Loucy (cell line): ENCODE results near the gene BCL3.

ENCODE experiments used
- H2AFZ ChIP-seq: fragments of 200-600 bp; sonication (generic); 2 replicates; pipeline ENCODE4 v1.6.0; 2016; ENCODE audit warnings: antibody characterized with exemption, mild to moderate bottlenecking, low read length, moderate library complexity
- H3F3A ChIP-seq: fragments of 200-600 bp; 2 replicates; pipeline ENCODE4 v1.6.0; 2016; ENCODE audit warnings: antibody characterized with exemption, low read depth, mild to moderate bottlenecking
- H3K27me3 ChIP-seq: fragments of 200-600 bp; sonication (generic); 2 replicates; pipeline ENCODE4 v1.6.1; 2014; ENCODE audit warnings: low read length, mild to moderate bottlenecking; ENCODE audit not compliant: insufficient read depth, poor library complexity, severe bottlenecking
- H3K36me3 ChIP-seq: fragments of 200-600 bp; sonication (generic); 2 replicates; pipeline ENCODE4 v1.6.1; 2016; ENCODE audit warnings: low read length; ENCODE audit not compliant: insufficient read depth
- H3K4me1 ChIP-seq: fragments of 200-600 bp; sonication (generic); 2 replicates; pipeline ENCODE4 v1.5.1; 2014; ENCODE audit warnings: low read length, mild to moderate bottlenecking; ENCODE audit not compliant: insufficient read depth, poor library complexity, severe bottlenecking
- H3K4me2 ChIP-seq: fragments of 200-600 bp; sonication (generic); 2 replicates; pipeline ENCODE4 v1.6.0; 2014; ENCODE audit warnings: antibody characterized with exemption, low read length, low read depth, mild to moderate bottlenecking; ENCODE audit not compliant: poor library complexity, severe bottlenecking
- H3K4me3 ChIP-seq: fragments of 200-600 bp; sonication (generic); 2 replicates; pipeline ENCODE4 v1.5.1; 2014; ENCODE audit warnings: low read length, mild to moderate bottlenecking, mixed read lengths; ENCODE audit not compliant: poor library complexity, severe bottlenecking
- H3K79me2 ChIP-seq: fragments of 200-600 bp; sonication (generic); 2 replicates; pipeline ENCODE4 v1.6.1; 2014; ENCODE audit warnings: low read length; ENCODE audit not compliant: insufficient read depth
- H3K9ac ChIP-seq: fragments of 200-600 bp; sonication (generic); 2 replicates; pipeline ENCODE4 v1.6.0; 2014; ENCODE audit warnings: mild to moderate bottlenecking, low read depth, low read length, moderate library complexity; ENCODE audit not compliant: poor library complexity, severe bottlenecking
- H3K9me2 ChIP-seq: fragments of 200-600 bp; sonication (generic); replicated peaks from 2 replicates; pipeline ENCODE4 v1.6.1; 2016; ENCODE audit warnings: low read depth, low read length, mixed read lengths
- H3K9me3 ChIP-seq: fragments of 200-600 bp; sonication (generic); 2 replicates; pipeline ENCODE4 v1.6.1; 2014; ENCODE audit warnings: mild to moderate bottlenecking, antibody characterized with exemption, low read length, low read depth; ENCODE audit not compliant: insufficient read depth
- H4K20me1 ChIP-seq: fragments of 200-600 bp; sonication (generic); 2 replicates; pipeline ENCODE4 v1.6.0; 2014; ENCODE audit warnings: antibody characterized with exemption, low read length, mild to moderate bottlenecking; ENCODE audit not compliant: insufficient read depth, poor library complexity, severe bottlenecking
- CTCF ChIP-seq: fragments of 200-600 bp; sonication (generic); conservative IDR thresholded peaks from 2 replicates; pipeline ENCODE4 v1.5.1; 2014; ENCODE audit warnings: mild to moderate bottlenecking, antibody characterized with exemption, low read length
- EZH2phosphoT487 ChIP-seq: fragments of 200-600 bp; IDR thresholded peaks from 2 replicates; pipeline ENCODE4 v1.6.1; 2018; ENCODE audit warnings: antibody characterized with exemption, mild to moderate bottlenecking, moderate library complexity, borderline replicate concordance

BCL3 gene

GRCh38 chr19:44702551-44703176 lies 45.8 kb upstream of the BCL3 start:
- no peaks in the 10 kb centered on the region for H4K20me1 ChIP-seq
- no peaks in the 10 kb centered on the region for H3K9me3 ChIP-seq
- H3K36me3 ChIP-seq, result no peaks in the 10 kb centered on the region
- no peaks in the 10 kb centered on the region for H3K79me2 ChIP-seq
- no peak overlapping the region for H3K9ac ChIP-seq
- no peak overlapping the region for H2AFZ ChIP-seq
- no peaks in the 10 kb centered on the region for H3K9me2 ChIP-seq
- no peaks in the 10 kb centered on the region for H3F3A ChIP-seq
- H3K4me3 ChIP-seq, result no peak overlapping the region
- no peaks in the 10 kb centered on the region for H3K4me1 ChIP-seq
- TF ChIP-seq EZH2phosphoT487 (no peak), CTCF (no peak)
- H3K27me3 ChIP-seq, result no peaks in the 10 kb centered on the region
- H3K4me2 ChIP-seq, result no peak overlapping the region

- Histone ChIP-seq H3K27me3 (no peaks in the 10 kb centered on the region), H3K9me2 (no peaks in the 10 kb centered on the region), H3K36me3 (no peaks in the 10 kb centered on the region), H3K9me3 (no peaks in the 10 kb centered on the region), H3K4me3 (no peak overlapping the region), H3K4me2 (no peak overlapping the region), H4K20me1 (no peaks in the 10 kb centered on the region), H3K4me1 (no peaks in the 10 kb centered on the region), H3K79me2 (no peaks in the 10 kb centered on the region), H2AFZ (no peak overlapping the region), H3K9ac (no peak overlapping the region), H3F3A (no peaks in the 10 kb centered on the region)
- no peak for TF ChIP-seq CTCF
- TF ChIP-seq EZH2phosphoT487, result no peak
Measured at GRCh38 chr19:44703336-44704078, 45.0 kb upstream of the BCL3 start.

GRCh38 chr19:44704982-44705381 lies 43.5 kb upstream of the BCL3 start:
- Histone ChIP-seq H3K4me3 (no peak overlapping the region), H3F3A (no peaks in the 10 kb centered on the region), H3K9ac (no peak overlapping the region), H2AFZ (no peak overlapping the region), H3K27me3 (no peaks in the 10 kb centered on the region), H3K36me3 (no peaks in the 10 kb centered on the region), H3K9me3 (no peaks in the 10 kb centered on the region), H3K79me2 (no peaks in the 10 kb centered on the region), H3K9me2 (no peaks in the 10 kb centered on the region), H3K4me2 (no peak overlapping the region), H4K20me1 (no peaks in the 10 kb centered on the region), H3K4me1 (no peaks in the 10 kb centered on the region)
- TF ChIP-seq CTCF, result no peak
- TF ChIP-seq EZH2phosphoT487, result no peak
